HuH-7 (cell line): ENCODE data around the gene SLC7A5.

Experiments used
- DNase-seq: peaks from one replicate; pipeline ENCODE4 v3.0.0; 2011; ENCODE audit warnings: low spot score

SLC7A5 gene

GRCh38 chr16:87846705-87847466, 22.4 kb downstream of the SLC7A5 start:
- DNase-seq = no peak

- no peak for DNase-seq
Measured at GRCh38 chr16:87845807-87846619, 23.3 kb downstream of the SLC7A5 start.

GRCh38 chr16:87845213-87845612, 24.1 kb downstream of the SLC7A5 start:
- no peak for DNase-seq

GRCh38 chr16:87844809-87845208, 24.5 kb downstream of the SLC7A5 start:
- no peak for DNase-seq

GRCh38 chr16:87844120-87844733, 25.1 kb downstream of the SLC7A5 start:
- no peak for DNase-seq

GRCh38 chr16:87843678-87844105, 25.6 kb downstream of the SLC7A5 start:
- DNase-seq = no peak

- no peak for DNase-seq
Measured at GRCh38 chr16:87842209-87842869, 27.0 kb downstream of the SLC7A5 start.

GRCh38 chr16:87841340-87842208, 27.7 kb downstream of the SLC7A5 start:
- no peak for DNase-seq

- no peak for DNase-seq
Measured at GRCh38 chr16:87840271-87840978, 28.9 kb downstream of the SLC7A5 start.

- DNase-seq = no peak
Measured at GRCh38 chr16:87839542-87840270, 29.6 kb downstream of the SLC7A5 start.

- no peak for DNase-seq
Measured at GRCh38 chr16:87838643-87839541, 30.4 kb downstream of the SLC7A5 start.

GRCh38 chr16:87837627-87838289, 31.5 kb downstream of the SLC7A5 start:
- DNase-seq = no peak

GRCh38 chr16:87836844-87837581, 32.3 kb downstream of the SLC7A5 start:
- no peak for DNase-seq

GRCh38 chr16:87836346-87836843, 32.9 kb downstream of the SLC7A5 start:
- DNase-seq = no peak

GRCh38 chr16:87835882-87836331, 33.4 kb downstream of the SLC7A5 start:
- no peak for DNase-seq

GRCh38 chr16:87834668-87835473, 34.4 kb downstream of the SLC7A5 start:
- no peak for DNase-seq
